H9 (cell line): ENCODE results near the gene ATP8A2. TPM values are rescaled to one million over a fixed set of nuclear protein-coding genes. Genes with fewer than 3 reads are reported as not detected.

ENCODE experiments used
- DNase-seq: peaks from one replicate; pipeline ENCODE4 v3.0.0-alpha.2; 2017
- H2AFZ ChIP-seq: one replicate; pipeline ENCODE4 v1.6.1; 2013; ENCODE audit warnings: mild to moderate bottlenecking, low read length, control low read depth, moderate library complexity
- H2AK5ac ChIP-seq: 2 replicates; pipeline ENCODE4 v1.6.1; 2013; ENCODE audit warnings: low read length, control low read depth, mixed read lengths; ENCODE audit not compliant: insufficient read length
- H2BK120ac ChIP-seq: one replicate; pipeline ENCODE4 v1.6.1; 2013; ENCODE audit warnings: low read depth, mild to moderate bottlenecking, low read length, control low read depth, inconsistent platforms; ENCODE audit not compliant: poor library complexity, severe bottlenecking
- H2BK12ac ChIP-seq: 2 replicates; pipeline ENCODE4 v1.6.1; 2013; ENCODE audit warnings: low read length, control low read depth, mixed read lengths, low read depth; ENCODE audit not compliant: insufficient read length
- H2BK15ac ChIP-seq: 2 replicates; pipeline ENCODE4 v1.6.1; 2013; ENCODE audit warnings: low read depth, low read length, control low read depth
- H2BK20ac ChIP-seq: one replicate; pipeline ENCODE4 v1.6.1; 2013; ENCODE audit warnings: low read depth, mild to moderate bottlenecking, low read length, control low read depth, inconsistent platforms; ENCODE audit not compliant: poor library complexity, severe bottlenecking
- H2BK5ac ChIP-seq: 2 replicates; pipeline ENCODE4 v1.6.1; 2013; ENCODE audit warnings: low read length, control low read depth, mixed read lengths; ENCODE audit not compliant: insufficient read length
- H3K14ac ChIP-seq: 2 replicates; pipeline ENCODE4 v1.6.1; 2013; ENCODE audit warnings: low read length, control low read depth; ENCODE audit not compliant: insufficient read depth
- H3K18ac ChIP-seq: 2 replicates; pipeline ENCODE4 v1.6.1; 2013; ENCODE audit warnings: low read depth, mild to moderate bottlenecking, mixed read lengths, low read length, control low read depth; ENCODE audit not compliant: insufficient read length
- H3K23ac ChIP-seq: 2 replicates; pipeline ENCODE4 v1.6.1; 2013; ENCODE audit warnings: low read length, control low read depth, mixed read lengths, low read depth; ENCODE audit not compliant: insufficient read length
- H3K23me2 ChIP-seq: 2 replicates; pipeline ENCODE4 v1.6.1; 2013; ENCODE audit warnings: low read depth, mild to moderate bottlenecking, mixed read lengths, low read length, control low read depth; ENCODE audit not compliant: insufficient read length, poor library complexity, severe bottlenecking
- H3K27ac ChIP-seq: 2 replicates; pipeline ENCODE4 v1.5.1; 2013; ENCODE audit warnings: low read length, control low read depth, mixed read lengths, low read depth; ENCODE audit not compliant: insufficient read length
- H3K27me3 ChIP-seq: 2 replicates; pipeline ENCODE4 v1.6.1; 2013; ENCODE audit warnings: low read length, control low read depth, inconsistent platforms; ENCODE audit not compliant: insufficient read depth
- H3K4ac ChIP-seq: 2 replicates; pipeline ENCODE4 v1.6.1; 2013; ENCODE audit warnings: low read depth, mild to moderate bottlenecking, control low read depth, inconsistent platforms, low read length, moderate library complexity
- H3K4me1 ChIP-seq: 2 replicates; pipeline ENCODE4 v1.6.1; 2013; ENCODE audit warnings: low read length, control low read depth, inconsistent platforms; ENCODE audit not compliant: insufficient read depth
- H3K4me2 ChIP-seq: 2 replicates; pipeline ENCODE4 v1.6.1; 2013; ENCODE audit warnings: low read length, control low read depth, mixed read lengths; ENCODE audit not compliant: insufficient read length, insufficient read depth
- H3K56ac ChIP-seq: 2 replicates; pipeline ENCODE4 v1.6.1; 2013; ENCODE audit warnings: low read depth, mild to moderate bottlenecking, mixed read lengths, low read length, control low read depth; ENCODE audit not compliant: insufficient read length
- H3K79me1 ChIP-seq: 2 replicates; pipeline ENCODE4 v1.6.1; 2013; ENCODE audit warnings: low read depth, mild to moderate bottlenecking, moderate library complexity, low read length, control low read depth, inconsistent platforms; ENCODE audit not compliant: insufficient read depth, poor library complexity, severe bottlenecking
- H3K79me2 ChIP-seq: 2 replicates; pipeline ENCODE4 v1.6.1; 2013; ENCODE audit warnings: low read length, control low read depth, inconsistent platforms; ENCODE audit not compliant: insufficient read depth
- H3K9ac ChIP-seq: 2 replicates; pipeline ENCODE4 v1.6.1; 2013; ENCODE audit warnings: low read length, control low read depth, mixed read lengths; ENCODE audit not compliant: insufficient read length; ENCODE audit errors: extremely low read depth
- H3K9me3 ChIP-seq: one replicate; pipeline ENCODE4 v1.6.1; 2013; ENCODE audit warnings: low read depth, low read length, inconsistent platforms; ENCODE audit not compliant: control insufficient read depth
- H3T11ph ChIP-seq: one replicate; pipeline ENCODE4 v1.6.1; 2013; ENCODE audit warnings: mild to moderate bottlenecking, low read length, control low read depth, inconsistent platforms
- H4K20me1 ChIP-seq: one replicate; pipeline ENCODE4 v1.6.1; 2013; ENCODE audit not compliant: control insufficient read depth, insufficient read length, insufficient read depth
- H4K5ac ChIP-seq: 2 replicates; pipeline ENCODE4 v1.6.1; 2013; ENCODE audit warnings: low read depth, mild to moderate bottlenecking, mixed read lengths, low read length, control low read depth; ENCODE audit not compliant: insufficient read length
- H4K8ac ChIP-seq: replicated peaks from 2 replicates; pipeline ENCODE4 v1.6.1; 2013; ENCODE audit warnings: low read length, control low read depth, mixed read lengths, low read depth; ENCODE audit not compliant: insufficient read length
- H4K91ac ChIP-seq: 2 replicates; pipeline ENCODE4 v1.6.1; 2013; ENCODE audit warnings: low read depth, mild to moderate bottlenecking, moderate library complexity, mixed read lengths, low read length, control low read depth; ENCODE audit not compliant: insufficient read length
- H3K27ac Mint-ChIP-seq, 3 experiments: 2 replicates in 2 of 3; 3 replicates in 1 of 3; pipeline ENCODE4 v1.8.0; 2020 to 2021; ENCODE audit warnings: mixed read lengths in 3 of 3, mild to moderate bottlenecking in 1 of 3, moderate library complexity in 1 of 3
- H3K27me3 Mint-ChIP-seq: 2 replicates; pipeline ENCODE4 v1.8.0; 2021; ENCODE audit warnings: low read depth, mild to moderate bottlenecking, moderate library complexity, mixed read lengths
- H3K36me3 Mint-ChIP-seq, 3 experiments: 2 replicates in 2 of 3; 3 replicates in 1 of 3; pipeline ENCODE4 v1.8.0; 2020 to 2021; ENCODE audit warnings: low read depth in 3 of 3, mixed read lengths in 3 of 3; ENCODE audit not compliant: insufficient read depth in 1 of 3
- H3K4me1 Mint-ChIP-seq, 2 experiments: 2 replicates each; pipeline ENCODE4 v1.8.0; 2020; ENCODE audit warnings: mixed read lengths in 2 of 2
- H3K4me3 Mint-ChIP-seq, 2 experiments: 2 replicates in 1 of 2; 3 replicates in 1 of 2; pipeline ENCODE4 v1.8.0; 2020 to 2021; ENCODE audit warnings: mild to moderate bottlenecking in 2 of 2, mixed read lengths in 2 of 2, moderate library complexity in 1 of 2
- H3K9me3 Mint-ChIP-seq, 2 experiments: 2 replicates in 1 of 2; 3 replicates in 1 of 2; pipeline ENCODE4 v1.8.0; 2020; ENCODE audit warnings: mild to moderate bottlenecking in 2 of 2, mixed read lengths in 2 of 2, moderate library complexity in 1 of 2
- WGBS: extraction: QIAGEN DNeasy Blood & Tissue Kit; methylation state at CpG from one replicate; pipeline ENCODE4 v1.1.7; 2013; ENCODE audit warnings: missing lambda C conversion rate, low lambda C conversion rate, mixed read lengths; ENCODE audit not compliant: insufficient read length; ENCODE audit errors: extremely low coverage; 5-methylcytosine and 5-hydroxymethylcytosine counted together
- total RNA-seq: library from RNA; stranded (reverse); gene quantifications from 2 replicates; pipeline ENCODE4 v1.2.1, GENCODE V29; 2021
- TF ChIP-seq, protein P1 (sequence below): fragments of 200-600 bp; sonication (generic); conservative IDR thresholded peaks from 3 replicates; pipeline ENCODE4 v1.8.0; 2021; ENCODE audit warnings: antibody characterized with exemption, mild to moderate bottlenecking

The ATP8A2 gene
- total RNA-seq, 1 experiment from 2014 or later, result 18.2 TPM

DNA sequence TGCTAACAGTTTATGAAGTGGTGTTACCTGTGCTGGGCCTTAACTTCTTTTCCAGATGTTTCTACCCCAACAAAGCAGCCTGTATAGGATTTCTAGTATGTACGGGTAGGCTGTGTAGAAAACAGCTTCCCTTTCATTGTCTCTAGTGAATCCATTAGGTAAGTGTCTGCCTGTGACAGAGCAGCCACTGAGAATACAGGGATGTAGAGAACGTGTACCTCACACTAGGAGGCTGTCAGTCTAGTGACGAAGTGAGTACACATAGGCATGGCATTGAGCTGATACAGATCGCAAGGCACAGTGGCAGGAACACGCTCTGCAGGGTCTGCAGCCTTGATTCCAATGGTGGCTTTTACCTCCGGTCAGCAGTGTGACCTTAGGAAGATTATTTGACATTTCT lies 562.4 kb downstream of the ATP8A2 start:
- no peak for DNase-seq
- H3K9me3 Mint-ChIP-seq, result no peaks in the 10 kb centered on the region
- no CpG with 5 or more reads among the region's 6 CpGs for whole genome bisulfite sequencing
- no peaks in the 10 kb centered on the region; a peak in 1 of 7 replicates for H3K36me3 Mint-ChIP-seq
- no peak overlapping the region for H3K4me3 Mint-ChIP-seq
- no peak overlapping the region for H4K8ac ChIP-seq
- no peak overlapping the region for H3K27ac Mint-ChIP-seq
- no peak overlapping the region for H3K4me2 ChIP-seq
- no peak overlapping the region for H2BK5ac ChIP-seq
- H2BK15ac ChIP-seq, result no peak overlapping the region
- H4K20me1 ChIP-seq, result no peaks in the 10 kb centered on the region
- H2BK120ac ChIP-seq, result no peak overlapping the region
- H3K4me1 Mint-ChIP-seq, result peaks cover 25 to 41% of the 10 kb centered on the region in 2 experiments
- no peak overlapping the region for H3K23ac ChIP-seq
- H2BK20ac ChIP-seq, result no peak overlapping the region
- H3K27me3 ChIP-seq, result no peaks in the 10 kb centered on the region
- no peak overlapping the region for H2AFZ ChIP-seq
- H3K56ac ChIP-seq, result no peak overlapping the region
- H3K18ac ChIP-seq, result no peak overlapping the region
- H3K14ac ChIP-seq, result no peak overlapping the region
- H3K4ac ChIP-seq, result no peak overlapping the region
- no peaks in the 10 kb centered on the region for H3K9me3 ChIP-seq
- H3K9ac ChIP-seq, result no peak overlapping the region
- no peak overlapping the region for H3K27ac ChIP-seq
- H3T11ph ChIP-seq, result no peak overlapping the region
- H4K91ac ChIP-seq, result no peak overlapping the region
- no peak overlapping the region for H2BK12ac ChIP-seq
- no peaks in the 10 kb centered on the region for H3K79me2 ChIP-seq
- no peak overlapping the region for H2AK5ac ChIP-seq
- H3K79me1 ChIP-seq, result no peaks in the 10 kb centered on the region
- peaks cover 3% of the 10 kb centered on the region; the same call in 1 of the 2 replicates for H3K27me3 Mint-ChIP-seq
- H3K4me1 ChIP-seq, result no peaks in the 10 kb centered on the region; the same call in 1 of the 2 replicates
- TF ChIP-seq, protein P1, sequence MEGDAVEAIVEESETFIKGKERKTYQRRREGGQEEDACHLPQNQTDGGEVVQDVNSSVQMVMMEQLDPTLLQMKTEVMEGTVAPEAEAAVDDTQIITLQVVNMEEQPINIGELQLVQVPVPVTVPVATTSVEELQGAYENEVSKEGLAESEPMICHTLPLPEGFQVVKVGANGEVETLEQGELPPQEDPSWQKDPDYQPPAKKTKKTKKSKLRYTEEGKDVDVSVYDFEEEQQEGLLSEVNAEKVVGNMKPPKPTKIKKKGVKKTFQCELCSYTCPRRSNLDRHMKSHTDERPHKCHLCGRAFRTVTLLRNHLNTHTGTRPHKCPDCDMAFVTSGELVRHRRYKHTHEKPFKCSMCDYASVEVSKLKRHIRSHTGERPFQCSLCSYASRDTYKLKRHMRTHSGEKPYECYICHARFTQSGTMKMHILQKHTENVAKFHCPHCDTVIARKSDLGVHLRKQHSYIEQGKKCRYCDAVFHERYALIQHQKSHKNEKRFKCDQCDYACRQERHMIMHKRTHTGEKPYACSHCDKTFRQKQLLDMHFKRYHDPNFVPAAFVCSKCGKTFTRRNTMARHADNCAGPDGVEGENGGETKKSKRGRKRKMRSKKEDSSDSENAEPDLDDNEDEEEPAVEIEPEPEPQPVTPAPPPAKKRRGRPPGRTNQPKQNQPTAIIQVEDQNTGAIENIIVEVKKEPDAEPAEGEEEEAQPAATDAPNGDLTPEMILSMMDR, result no peak
- H4K5ac ChIP-seq, result no peak overlapping the region
- no peaks in the 10 kb centered on the region for H3K23me2 ChIP-seq
